Measurements from ENCODE around the gene RBM39.
"Not testable (repeated sequence)": the region's sequence is repeated elsewhere in the genome, so short reads cannot be mapped to it uniquely, and the experiment has no call there.

RBM39 gene

DNA sequence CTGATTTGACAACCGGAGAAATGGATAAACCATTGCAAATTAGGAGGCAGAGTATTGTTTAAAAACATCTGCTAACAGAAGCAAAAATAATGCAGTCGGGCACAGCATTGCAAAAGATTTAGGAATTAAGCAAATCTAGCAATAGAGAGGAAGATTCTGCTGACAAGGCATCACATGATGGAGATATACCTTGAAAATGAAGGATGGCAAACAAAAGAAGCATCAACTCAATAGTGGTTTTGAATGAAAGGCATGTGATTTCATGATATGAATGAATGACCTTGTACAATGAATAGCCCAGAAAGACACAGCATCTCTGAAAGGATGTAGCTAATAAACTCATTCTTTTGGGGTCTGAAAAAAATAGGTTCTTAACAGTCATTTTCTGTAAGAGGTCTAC, 8.6 kb upstream of the RBM39 start:
- DNase-seq (ENCODE audit: low read depth) = no peak

DNA sequence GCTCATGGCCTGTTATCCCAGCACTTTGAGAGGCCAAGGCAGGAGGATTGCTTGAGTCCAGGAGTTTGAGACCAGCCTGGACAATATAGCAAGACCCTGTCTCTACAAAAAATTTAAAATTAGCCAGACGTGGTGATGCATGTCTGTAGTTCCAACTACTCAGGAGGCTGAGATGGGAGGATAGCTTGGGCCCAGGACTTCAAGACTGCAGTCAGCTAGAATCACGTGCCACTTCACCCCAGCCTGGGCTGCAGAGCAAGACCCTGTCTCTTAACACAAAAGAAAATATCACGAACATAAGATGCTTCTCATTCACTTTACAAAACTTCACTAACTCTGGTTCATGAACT, 2.4 kb upstream of the RBM39 start:
- DNase-seq (ENCODE audit: low read depth) = not testable (repeated sequence)

DNA sequence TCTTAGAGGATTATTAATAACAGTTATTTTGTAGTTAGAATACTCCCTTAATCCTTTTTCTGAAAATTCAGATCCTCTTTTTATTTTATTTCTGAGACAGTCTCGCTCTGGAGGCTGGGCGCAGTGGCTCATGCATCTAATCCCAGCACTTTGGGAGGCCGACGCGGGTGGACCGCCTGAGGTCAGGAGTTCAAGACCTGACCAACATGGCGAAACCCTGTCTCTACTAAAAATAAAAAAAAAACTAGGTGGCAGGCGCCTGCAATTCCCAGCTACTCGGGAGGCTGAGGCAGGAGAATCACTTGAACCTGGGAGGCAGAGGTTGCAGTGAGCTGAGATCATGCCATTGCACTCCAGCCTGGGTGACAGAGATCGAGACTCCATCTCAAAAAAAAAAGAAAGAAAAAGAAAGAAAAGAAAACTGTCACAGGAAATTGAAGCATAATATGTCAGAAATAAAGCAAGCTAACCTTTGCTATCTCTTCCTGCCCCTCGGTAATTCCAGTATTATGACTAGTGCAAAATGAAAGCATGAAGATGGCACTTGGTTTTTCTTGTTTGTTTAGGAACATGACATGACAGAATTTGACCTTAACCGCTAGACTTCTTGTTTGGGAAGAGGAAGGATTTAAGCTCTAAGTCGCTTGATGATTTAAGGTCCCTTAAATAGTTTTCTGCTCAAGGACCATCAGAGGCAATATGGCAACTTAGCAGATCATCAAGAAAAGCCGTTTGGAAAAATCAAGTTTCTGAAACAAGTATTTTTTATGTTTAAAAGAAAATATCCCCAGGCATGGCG, 1.8 kb upstream of the RBM39 start:
- DNase-seq (ENCODE audit: low read depth) = no peak

DNA sequence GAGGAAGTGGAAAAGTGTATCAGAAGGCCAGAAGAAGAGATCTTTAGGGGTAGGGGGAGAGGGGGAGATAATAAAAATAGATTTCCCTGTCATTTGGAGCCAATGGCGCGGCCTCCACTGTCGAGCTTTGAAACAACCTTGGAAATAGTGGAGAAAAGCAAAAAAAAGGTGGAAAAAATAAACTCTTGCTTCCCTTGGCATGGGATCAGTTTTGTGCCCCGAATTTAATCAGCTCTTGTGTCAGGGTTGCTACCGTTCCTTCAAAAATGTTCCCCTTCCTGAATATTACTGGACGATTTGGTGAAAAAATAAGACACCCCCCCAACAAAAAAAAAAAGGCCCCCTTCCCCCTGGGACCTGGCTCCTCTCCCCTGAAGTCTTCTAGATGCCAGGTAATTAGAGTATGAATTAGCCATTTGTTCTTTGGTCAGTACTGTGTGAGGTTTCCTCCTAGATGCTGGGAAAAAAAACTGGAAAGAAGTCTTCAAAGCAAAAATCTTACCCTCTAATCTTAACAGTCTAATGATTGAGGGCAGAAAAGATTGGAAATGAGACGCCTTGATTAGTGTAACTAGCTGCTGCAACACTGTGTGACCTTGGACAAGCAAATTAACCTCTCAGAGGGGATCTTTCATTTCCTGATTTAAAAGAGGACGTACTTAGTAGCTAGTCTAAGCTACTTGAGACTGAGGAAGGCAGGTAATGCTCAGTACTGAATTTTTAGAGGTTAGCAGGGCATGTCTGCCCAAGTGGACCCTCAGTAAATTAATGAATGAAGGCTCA, 872 bp upstream of the RBM39 start:
- no peak for DNase-seq (ENCODE audit: low read depth)

DNA sequence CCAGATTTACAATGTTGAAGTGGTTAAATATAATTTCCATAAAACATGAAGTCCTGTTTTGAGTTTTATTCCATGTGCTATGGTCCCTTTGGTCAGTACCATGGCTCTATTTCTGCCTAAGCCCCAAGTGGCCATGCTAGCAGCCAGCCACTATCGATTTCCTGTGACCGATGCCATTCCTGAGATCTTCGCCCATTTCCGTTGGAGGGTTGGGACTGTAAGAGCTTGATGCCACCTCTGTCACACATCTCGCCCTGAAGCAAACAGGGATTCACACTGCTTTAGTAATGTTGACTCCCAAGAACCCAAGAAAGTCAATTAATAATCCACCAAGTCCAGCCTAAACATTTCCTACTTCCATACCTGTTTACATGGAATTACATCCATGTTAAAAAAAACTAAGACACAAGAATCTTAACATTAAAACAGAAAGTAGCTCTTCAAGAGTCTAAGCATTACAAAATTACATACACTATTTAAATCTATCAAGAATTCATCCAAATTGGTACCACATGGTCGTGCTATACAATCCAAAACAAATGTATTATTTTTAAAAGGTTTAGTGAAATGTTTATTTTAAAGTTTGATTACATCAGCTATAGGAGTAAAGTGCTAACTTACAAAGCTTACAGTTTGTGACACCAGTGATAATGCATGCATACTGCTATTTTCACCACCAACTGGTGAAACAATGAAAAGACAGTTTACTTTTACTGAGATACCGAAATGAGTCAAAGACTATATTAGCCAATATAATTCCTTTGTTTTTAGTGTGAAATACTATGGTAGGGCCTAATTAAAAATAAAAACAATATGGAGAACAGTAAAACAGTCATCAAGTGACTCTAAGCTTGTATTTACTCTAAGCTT, 2.5 kb downstream of the RBM39 start:
- DNase-seq (ENCODE audit: low read depth) = no peak

DNA sequence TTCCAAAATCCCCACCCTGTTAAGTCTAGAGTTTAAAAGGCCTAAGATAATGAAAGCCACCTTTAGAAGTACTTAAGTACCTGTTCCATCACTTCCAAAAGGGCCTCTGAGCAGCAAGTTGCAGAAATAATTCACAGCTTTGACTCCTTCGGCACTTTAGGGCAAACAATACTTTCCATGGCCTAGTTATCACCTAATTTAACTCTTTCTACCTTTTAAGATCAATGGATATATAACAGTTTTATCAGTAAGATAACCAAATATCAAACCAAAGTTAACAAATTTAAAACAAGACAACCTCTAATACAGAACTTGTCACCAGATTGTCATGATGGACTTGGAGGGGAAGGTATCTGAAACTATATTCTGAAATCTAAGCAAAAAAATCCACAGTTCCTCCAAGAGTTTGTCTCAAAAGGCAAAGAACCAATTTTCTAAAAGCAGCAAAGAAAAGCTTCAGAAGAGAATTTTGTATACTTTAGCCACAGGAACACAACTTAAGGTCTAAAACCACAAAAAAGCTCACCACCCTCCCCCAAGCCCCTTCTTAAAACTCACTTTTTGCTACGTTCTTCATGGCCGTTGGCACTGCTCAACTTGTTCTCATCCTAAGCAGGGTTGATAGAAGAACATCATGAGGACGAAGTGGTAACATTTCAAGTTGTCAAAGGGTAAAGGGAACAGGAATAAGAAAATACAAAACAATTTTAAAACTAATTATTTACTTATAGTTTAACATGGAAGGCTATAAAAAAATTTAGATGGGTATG, 3.5 kb downstream of the RBM39 start:
- DNase-seq (ENCODE audit: low read depth) = no peak

DNA sequence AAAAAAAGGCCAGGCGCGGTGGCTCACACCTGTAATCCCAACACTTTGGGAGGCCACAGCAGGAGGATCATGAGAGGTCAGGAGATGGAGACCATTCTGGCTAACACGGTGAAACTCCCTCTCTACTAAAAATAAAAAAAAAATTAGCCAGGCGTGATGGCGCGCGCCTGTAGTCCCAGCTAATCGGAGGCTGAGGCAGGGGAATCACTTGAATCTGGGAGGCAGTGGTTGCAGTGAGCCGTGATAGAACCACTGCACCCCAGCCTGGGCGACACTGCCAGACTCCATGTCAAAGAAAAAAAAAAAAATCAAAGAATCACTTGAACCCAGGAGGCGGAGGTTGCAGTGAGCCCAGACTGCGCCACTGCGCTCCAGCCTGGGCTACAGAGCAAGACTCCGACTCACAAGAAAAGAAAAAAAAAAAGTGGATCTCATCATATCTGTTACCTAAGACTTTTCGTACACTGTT, 4.2 kb downstream of the RBM39 start:
- DNase-seq (ENCODE audit: low read depth) = no peak

DNA sequence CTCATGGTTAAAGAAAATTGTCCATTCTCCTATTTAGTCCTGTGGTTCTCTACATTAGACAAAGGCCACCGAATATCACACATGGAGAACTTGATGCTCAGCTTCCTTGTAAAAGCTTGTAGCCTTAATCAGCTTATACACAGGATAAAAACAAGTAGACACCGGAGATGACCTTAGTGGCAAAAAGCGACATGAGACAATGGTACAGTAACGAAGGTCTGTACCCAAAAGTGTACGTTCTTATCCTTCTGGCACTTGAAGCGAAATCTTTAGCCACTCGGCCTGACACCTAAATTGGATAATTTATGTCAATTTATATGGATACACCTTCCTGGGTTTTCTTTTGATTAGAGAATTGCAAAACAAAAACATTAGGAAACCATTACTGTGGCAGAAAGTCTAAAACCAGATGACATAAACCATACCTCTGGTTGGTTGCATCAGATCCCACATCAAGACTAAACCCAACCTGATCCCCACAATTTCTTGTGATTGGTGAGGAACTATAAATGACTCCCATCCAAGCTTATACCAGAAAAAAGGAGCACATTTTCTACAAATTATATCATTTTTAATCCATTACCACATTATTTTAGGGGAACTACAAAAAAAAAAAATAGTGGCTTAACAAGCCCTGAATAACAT, 6.1 kb downstream of the RBM39 start:
- DNase-seq (ENCODE audit: low read depth) = no peak

DNA sequence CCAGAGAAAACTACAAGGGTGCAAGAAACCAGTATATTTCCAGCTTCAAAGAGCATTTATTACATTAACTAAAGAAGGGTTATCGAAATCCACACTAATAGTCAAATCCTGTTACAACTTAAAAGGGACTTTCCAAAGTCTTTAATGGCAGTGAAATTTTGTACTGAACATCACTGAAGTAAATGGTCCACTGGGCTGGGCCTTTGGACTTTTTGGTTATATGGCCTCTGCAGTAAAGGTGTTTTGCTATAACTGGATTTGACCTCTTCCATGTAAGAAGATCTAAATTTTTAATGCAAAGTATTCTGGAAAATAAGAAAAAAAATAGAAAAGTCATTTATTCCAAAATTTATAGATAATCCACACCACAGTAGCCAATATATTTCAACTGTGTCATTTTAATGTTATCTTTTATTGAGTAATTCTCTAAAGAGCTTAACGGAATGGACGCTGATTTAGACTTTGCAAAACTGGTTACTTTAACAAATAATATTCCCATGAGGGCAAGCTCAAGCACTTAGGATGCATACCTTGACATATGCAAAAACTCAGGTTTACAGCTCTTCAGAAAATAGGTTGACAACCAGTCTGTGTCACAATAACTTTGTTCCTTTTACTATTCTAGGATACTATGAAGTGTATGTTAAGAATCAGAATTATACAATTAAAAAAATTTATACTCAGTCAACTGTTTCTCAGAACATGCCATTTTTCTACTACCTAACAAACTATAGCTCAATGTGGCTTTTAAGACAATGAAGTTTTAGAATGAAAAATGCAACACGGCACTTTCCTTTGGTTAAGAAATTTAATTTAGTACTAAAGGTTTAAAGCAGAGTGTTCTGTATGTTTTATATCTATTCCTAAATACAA, 7.0 kb downstream of the RBM39 start:
- no peak for DNase-seq (ENCODE audit: low read depth)

DNA sequence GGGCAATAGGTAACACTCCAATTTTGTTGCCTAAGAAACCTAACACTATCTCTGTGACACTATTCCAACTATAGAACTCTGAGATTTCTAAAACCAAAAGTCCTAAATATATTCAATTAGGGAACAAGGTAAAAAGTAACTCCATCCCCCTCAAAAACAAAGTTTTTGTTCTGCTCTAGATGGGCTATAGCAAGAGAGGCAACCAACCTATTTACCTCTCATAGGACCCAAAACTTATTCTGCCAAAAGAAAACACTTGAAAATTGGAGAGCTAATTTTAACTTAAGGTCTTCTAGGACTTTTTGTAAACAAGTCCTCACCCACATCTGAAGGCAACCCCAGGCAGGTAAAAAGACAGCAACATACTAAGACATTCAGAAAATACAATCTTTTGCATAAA, 7.7 kb downstream of the RBM39 start:
- DNase-seq (ENCODE audit: low read depth) = no peak

DNA sequence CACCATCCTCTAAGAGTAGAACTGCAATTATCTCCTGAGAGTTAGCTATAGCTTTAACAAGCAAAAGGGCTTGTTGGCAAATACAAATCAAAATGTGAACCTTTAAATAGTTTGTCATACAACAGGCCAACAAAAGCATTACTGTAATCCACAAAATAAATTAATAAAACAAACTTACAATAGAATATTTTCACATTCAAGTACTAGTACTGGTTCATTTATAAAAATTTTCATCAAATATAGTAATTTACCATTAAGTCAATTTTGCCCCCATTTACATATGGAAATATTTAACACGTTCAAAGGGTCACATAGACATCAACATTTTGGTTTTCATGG, 9.4 kb downstream of the RBM39 start:
- DNase-seq (ENCODE audit: low read depth) = no peak

DNA sequence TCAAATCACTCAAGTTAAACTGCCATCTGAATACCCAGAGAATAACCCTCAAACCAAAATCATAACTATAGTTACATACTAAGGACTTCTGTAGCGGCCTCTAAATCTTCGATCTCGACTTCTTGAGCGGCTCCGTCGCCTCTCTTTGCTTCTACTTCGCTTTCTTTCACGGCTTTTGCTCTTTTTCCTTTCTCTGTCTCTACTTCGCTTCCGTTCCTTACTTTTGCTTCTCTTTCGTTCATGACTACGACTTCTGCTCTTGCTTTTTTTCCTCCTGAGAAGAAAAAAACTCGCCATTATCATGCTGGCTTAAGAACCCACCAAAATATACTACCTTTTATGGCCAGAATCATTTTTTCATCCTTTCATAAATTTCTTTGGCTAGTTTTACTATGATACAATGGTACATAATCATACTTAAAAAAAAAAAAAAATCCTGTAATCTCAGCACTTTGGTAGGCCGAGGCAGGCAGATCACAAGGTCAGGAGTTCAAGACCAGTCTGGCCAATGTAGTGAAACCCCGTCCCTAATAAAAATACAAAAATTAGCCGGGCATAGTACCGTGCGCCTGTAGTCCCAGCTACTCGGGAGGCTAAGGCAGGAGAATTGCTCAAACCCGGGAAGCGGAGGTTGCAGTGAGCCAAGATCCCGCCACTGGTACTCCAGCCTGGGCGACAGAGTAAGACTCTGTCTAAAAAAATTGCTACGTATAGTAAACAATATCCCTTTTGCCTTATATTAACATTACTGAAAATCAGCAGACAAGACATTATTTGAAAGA, 10.0 kb downstream of the RBM39 start:
- no peak for DNase-seq (ENCODE audit: low read depth)

DNA sequence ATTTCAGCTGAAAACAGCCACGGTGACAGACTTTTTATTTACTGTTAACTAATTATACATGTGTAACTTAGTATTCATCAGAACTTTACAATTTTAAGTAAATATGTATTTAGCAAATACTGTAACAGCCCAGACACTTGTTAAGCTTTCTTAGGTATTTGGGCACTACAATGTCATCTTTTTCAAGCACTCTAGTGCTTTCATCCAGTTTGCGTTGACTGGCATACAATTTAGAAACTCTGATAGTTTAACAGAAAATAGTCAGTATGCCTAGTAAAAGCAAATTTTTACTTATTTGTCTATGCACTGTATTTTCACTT, 10.6 kb downstream of the RBM39 start:
- DNase-seq (ENCODE audit: low read depth) = no peak

DNA sequence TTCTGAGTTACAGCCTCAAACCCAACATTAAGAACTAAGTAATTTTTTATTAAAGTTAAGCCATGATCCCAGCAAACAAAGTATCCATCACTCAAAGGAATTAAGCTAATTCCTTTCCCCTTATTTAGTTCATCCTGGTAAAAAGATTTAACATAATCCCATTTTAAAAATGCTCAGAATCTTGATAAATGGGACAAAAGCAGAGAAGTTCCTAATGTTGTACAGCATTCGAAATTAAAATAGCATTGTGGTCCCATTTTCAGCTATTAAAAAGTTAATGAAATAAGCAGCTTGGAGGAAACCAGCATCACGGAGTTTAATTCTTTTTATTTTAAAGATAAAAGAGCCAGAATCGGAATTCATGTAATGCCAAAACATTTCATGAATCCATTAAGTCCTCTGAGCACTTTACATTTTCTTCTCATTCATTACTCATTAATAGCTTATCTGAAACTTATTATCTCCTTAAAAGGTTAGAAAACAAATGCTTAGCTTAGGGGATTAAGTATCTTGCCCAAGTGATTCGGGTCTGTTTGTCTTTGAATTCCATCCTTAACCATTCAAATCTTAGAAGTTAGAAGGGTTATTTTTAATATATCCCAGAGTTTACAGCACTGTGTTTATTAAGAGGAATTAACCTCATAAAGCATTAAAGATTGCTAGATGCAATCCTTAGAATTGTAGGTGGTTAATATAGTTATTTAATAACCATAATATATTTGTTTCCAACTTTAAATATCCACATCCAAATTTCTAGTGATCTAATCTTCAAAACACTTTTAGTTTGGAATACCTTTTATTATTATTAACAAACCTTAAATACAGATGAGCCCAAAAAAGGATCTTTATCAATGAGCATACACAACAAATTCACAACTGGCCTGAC, 11.2 kb downstream of the RBM39 start:
- DNase-seq (ENCODE audit: low read depth) = no peak

DNA sequence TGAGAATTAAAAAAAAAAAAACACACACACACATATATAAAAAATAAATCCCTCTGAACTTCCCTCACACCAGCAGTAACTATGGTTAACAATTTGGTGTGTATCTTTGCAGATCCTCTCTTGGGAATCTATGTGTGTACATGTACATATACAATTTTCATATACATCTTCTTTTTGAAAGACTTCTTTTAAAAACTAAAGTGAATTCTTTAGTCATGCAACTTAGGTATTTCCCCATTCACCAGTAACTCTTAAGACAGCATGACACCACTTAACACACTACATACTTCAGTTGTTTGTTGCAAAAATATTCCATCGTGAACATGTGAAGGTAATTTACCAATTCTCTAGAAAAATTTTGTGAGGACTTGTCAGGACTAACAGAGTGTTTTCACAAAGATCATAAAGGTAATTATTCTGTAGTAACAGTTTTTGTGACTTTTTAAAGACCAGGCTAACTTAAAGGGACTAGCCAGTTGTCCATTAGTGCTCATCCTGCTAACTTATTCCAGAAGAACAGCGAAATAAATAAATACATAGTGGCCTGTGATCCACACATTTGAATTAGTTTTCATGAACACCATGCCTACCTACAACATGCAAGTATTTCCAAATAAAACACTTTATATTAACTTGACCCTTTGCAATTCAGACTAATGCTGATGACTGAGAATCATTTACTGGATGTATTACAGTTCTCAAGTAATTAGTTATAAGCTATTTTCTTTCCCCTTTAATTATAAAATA, 12.1 kb downstream of the RBM39 start:
- no peak for DNase-seq (ENCODE audit: low read depth)

DNA sequence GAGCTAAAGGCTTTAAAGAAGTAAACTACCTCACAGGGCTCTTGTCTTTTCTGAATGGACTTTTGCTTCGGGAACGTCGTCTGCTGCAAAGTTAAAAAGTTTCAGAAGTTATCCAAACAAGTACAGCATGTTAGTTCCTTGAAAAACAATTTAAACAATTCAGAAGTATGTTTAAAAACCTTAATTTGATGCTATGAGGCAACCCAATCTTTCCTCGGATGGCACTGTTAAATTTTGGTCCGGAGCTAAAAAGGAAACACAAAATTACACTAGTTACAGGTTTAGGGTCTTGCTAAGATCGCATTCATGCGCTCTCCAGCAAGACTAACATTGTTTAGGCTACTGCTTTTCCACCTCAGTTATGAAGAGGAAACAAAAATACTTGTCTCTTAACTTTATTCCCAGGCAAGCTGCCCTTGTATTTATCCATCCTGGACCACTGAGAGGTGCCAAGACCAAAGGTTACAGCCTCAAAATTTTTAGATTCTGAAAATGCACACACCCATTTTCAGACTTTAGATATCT, 12.7 kb downstream of the RBM39 start:
- no peak for DNase-seq (ENCODE audit: low read depth)

DNA sequence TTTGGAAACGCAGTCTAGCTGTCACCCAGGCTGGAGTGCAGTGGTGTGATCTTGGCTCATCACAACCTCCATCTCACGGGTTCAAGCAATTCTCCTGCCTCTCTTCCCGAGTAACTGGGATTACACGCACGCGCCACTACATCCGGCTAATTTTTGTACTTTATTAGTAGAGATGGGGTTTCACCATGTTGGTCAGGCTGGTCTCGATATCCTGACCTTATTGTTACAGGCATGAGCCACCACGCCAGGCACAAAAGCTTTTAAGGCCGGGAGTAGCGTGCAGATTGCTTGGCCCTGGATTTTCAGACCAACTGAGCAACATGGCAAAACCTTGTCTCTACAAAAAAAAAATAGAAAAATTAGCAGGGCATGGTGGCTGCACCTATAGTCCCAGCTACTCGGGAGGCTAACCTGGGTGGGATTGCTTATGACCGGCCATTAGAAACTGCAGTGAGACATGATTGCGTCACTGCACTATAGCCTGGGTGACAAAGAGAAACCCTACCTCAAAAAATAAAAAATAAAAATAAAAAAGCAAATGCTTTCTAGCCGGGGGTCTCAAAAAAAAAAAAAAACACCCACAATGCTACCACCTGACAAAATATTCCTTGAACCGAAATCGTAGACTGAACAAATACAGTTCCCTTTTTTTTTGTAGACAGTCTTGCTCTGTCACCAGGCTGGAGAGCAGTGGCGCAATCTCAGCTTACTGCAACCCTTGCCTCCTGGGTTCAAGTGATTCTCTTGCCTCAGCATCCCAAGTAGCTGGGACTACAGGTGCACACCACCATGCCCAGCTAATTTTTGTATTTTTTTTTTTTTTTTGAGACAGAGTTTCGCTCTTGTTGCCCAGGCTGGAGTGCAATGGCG, 15.0 kb downstream of the RBM39 start:
- no peak for DNase-seq (ENCODE audit: low read depth)

All from non-pigmented ciliary epithelial cell (primary cell).